ENCODE results near the gene ASPSCR1.
A peak's percentile ranks its signal among the peaks of the same experiment; 100 is the strongest.

The ASPSCR1 gene

GRCh38 chr17:81952792-81953228 lies 24.6 kb upstream of the ASPSCR1 start:
- TF ChIP-seq GATA1 (IDR thresholded peaks at IDR 0.05; ENCODE audit: low read depth, low read length) = no peak
- no peak for TF ChIP-seq POLR2A (IDR thresholded peaks at IDR 0.05; ENCODE audit: low read length)
- DNase-seq = no peak

GRCh38 chr17:81953443-81953842 lies 24.0 kb upstream of the ASPSCR1 start:
- peak; percentile 30 to 40 for DNase-seq

GRCh38 chr17:81954131-81955057 lies 23.0 kb upstream of the ASPSCR1 start:
- TF ChIP-seq GATA1 (IDR thresholded peaks at IDR 0.05; ENCODE audit: low read depth, low read length) (no peak), POLR2A (IDR thresholded peaks at IDR 0.05; ENCODE audit: low read length) (no peak)
- DNase-seq = no peak

- TF ChIP-seq POLR2A (IDR thresholded peaks at IDR 0.05; ENCODE audit: low read length) (no peak), GATA1 (IDR thresholded peaks at IDR 0.05; ENCODE audit: low read depth, low read length) (no peak)
- no peak for DNase-seq
These were observed 22.3 kb upstream of the ASPSCR1 start for GRCh38 chr17:81955058-81955681.

- DNase-seq = no peak
- TF ChIP-seq GATA1 (IDR thresholded peaks at IDR 0.05; ENCODE audit: low read depth, low read length) = no peak
- no peak for TF ChIP-seq POLR2A (IDR thresholded peaks at IDR 0.05; ENCODE audit: low read length)
These were observed 21.5 kb upstream of the ASPSCR1 start for GRCh38 chr17:81955756-81956544.

- TF ChIP-seq GATA1 (IDR thresholded peaks at IDR 0.05; ENCODE audit: low read depth, low read length) (no peak), POLR2A (IDR thresholded peaks at IDR 0.05; ENCODE audit: low read length) (no peak)
These were observed 20.5 kb upstream of the ASPSCR1 start for GRCh38 chr17:81956607-81957589.

GRCh38 chr17:81957691-81958432 lies 19.6 kb upstream of the ASPSCR1 start:
- DNase-seq = no peak
- TF ChIP-seq GATA1 (IDR thresholded peaks at IDR 0.05; ENCODE audit: low read depth, low read length) = no peak
- no peak for TF ChIP-seq POLR2A (IDR thresholded peaks at IDR 0.05; ENCODE audit: low read length)

More at GRCh38 chr17:81956607-81957589, 20.5 kb upstream of the ASPSCR1 start:
- no peak for DNase-seq

- no peak for DNase-seq
- no peak for TF ChIP-seq POLR2A (IDR thresholded peaks at IDR 0.05; ENCODE audit: low read length)
These were observed 18.6 kb upstream of the ASPSCR1 start for GRCh38 chr17:81958633-81959342.

GRCh38 chr17:81959362-81960129 lies 17.9 kb upstream of the ASPSCR1 start:
- TF ChIP-seq POLR2A (IDR thresholded peaks at IDR 0.05; ENCODE audit: low read length) (no peak), GATA1 (IDR thresholded peaks at IDR 0.05; ENCODE audit: low read depth, low read length) (no peak)
- DNase-seq = peak; percentile 69 to 88

- no peak for TF ChIP-seq POLR2A (IDR thresholded peaks at IDR 0.05; ENCODE audit: low read length)
- TF ChIP-seq GATA1 (IDR thresholded peaks at IDR 0.05; ENCODE audit: low read depth, low read length) = no peak
- DNase-seq = no peak
These were observed 17.1 kb upstream of the ASPSCR1 start for GRCh38 chr17:81960130-81960958.

Measured in erythroblast (primary cell).